WTC11 (cell line): ENCODE data around the gene CHSY3. TPM values are rescaled to one million over a fixed set of nuclear protein-coding genes. Genes with fewer than 3 reads are reported as not detected.

Experiments
- ATAC-seq: fragments of 200-7000 bp; cut with Tn5 transposase; 2 replicates; pipeline ENCODE4 v1.10.0; 2021; ENCODE audit warnings: mild to moderate bottlenecking, moderate library complexity
- CTCF ChIA-PET: fragments of 300-600 bp; sonication (Branson Sonifier 250); formaldehyde crosslinking; loops from one replicate; lab custom pipeline; 2021; ENCODE audit warnings: antibody characterized with exemption; lab: Charles Lee
- POLR2A ChIA-PET: fragments of 350-600 bp; sonication (Branson Sonifier 250); formaldehyde crosslinking; loops from one replicate; lab custom pipeline; 2021; ENCODE audit warnings: antibody characterized with exemption; lab: Charles Lee
- DNase-seq: peaks from one replicate; pipeline ENCODE4 v3.0.0; 2021; ENCODE audit warnings: low spot score
- H3K27ac Mint-ChIP-seq: 2 replicates; pipeline ENCODE4 v1.8.0; 2021; ENCODE audit warnings: mixed read lengths
- H3K27me3 Mint-ChIP-seq: 2 replicates; pipeline ENCODE4 v1.8.0; 2021; ENCODE audit warnings: low read depth, mild to moderate bottlenecking, moderate library complexity, mixed read lengths
- H3K36me3 Mint-ChIP-seq: 2 replicates; pipeline ENCODE4 v1.8.0; 2021; ENCODE audit warnings: mixed read lengths
- H3K4me1 Mint-ChIP-seq: 2 replicates; pipeline ENCODE4 v1.8.0; 2022; ENCODE audit warnings: mixed read lengths
- H3K4me3 Mint-ChIP-seq: 2 replicates; pipeline ENCODE4 v1.8.0; 2021; ENCODE audit warnings: mild to moderate bottlenecking, moderate library complexity, mixed read lengths
- H3K9me3 Mint-ChIP-seq: 2 replicates; pipeline ENCODE4 v1.8.0; 2021; ENCODE audit warnings: mixed read lengths
- ARID4B ChIP-seq: sonication (generic); formaldehyde crosslinking; IDR thresholded peaks from 2 replicates; pipeline ENCODE4 v1.8.0; 2023; ENCODE audit warnings: missing genetic modification reagents, mild to moderate bottlenecking, borderline replicate concordance
- ATF3 ChIP-seq: sonication (generic); formaldehyde crosslinking; conservative IDR thresholded peaks from 2 replicates; pipeline ENCODE4 v1.8.1; 2022; ENCODE audit warnings: mild to moderate bottlenecking, missing genetic modification reagents
- ATF6 ChIP-seq: sonication (generic); formaldehyde crosslinking; IDR thresholded peaks from 2 replicates; pipeline ENCODE4 v1.8.1; 2023; ENCODE audit warnings: mild to moderate bottlenecking, missing genetic modification reagents
- CREB1 ChIP-seq: sonication (generic); formaldehyde crosslinking; IDR thresholded peaks from 2 replicates; pipeline ENCODE4 v1.8.0; 2023; ENCODE audit warnings: mild to moderate bottlenecking, missing genetic modification reagents
- ESRRA ChIP-seq: sonication (generic); formaldehyde crosslinking; IDR thresholded peaks from 2 replicates; pipeline ENCODE4 v1.8.1; 2022; ENCODE audit warnings: mild to moderate bottlenecking, missing genetic modification reagents, borderline replicate concordance
- FOXJ3 ChIP-seq: sonication (generic); formaldehyde crosslinking; IDR thresholded peaks from 2 replicates; pipeline ENCODE4 v1.9.0; 2021; ENCODE audit warnings: missing genetic modification reagents, mild to moderate bottlenecking, borderline replicate concordance
- MLX ChIP-seq: sonication (generic); formaldehyde crosslinking; IDR thresholded peaks from 2 replicates; pipeline ENCODE4 v1.8.1; 2023; ENCODE audit warnings: mild to moderate bottlenecking, missing genetic modification reagents, moderate library complexity
- NFE2L1 ChIP-seq: sonication (generic); formaldehyde crosslinking; IDR thresholded peaks from 2 replicates; pipeline ENCODE4 v1.8.1; 2023; ENCODE audit warnings: missing genetic modification reagents
- OVOL2 ChIP-seq: fragments of 250-450 bp; sonication (Bioruptor Pico); IDR thresholded peaks from 2 replicates; pipeline ENCODE4 v1.9.0; 2021; ENCODE audit warnings: mild to moderate bottlenecking, borderline replicate concordance
- PRRX2 ChIP-seq: fragments of 250-450 bp; sonication (Bioruptor Pico); IDR thresholded peaks from 2 replicates; pipeline ENCODE4 v1.8.0; 2021; ENCODE audit warnings: mild to moderate bottlenecking
- SMAD3 ChIP-seq: sonication (generic); formaldehyde crosslinking; IDR thresholded peaks from 2 replicates; pipeline ENCODE4 v1.8.0; 2022; ENCODE audit warnings: missing genetic modification reagents, mild to moderate bottlenecking, borderline replicate concordance
- SMAD4 ChIP-seq: sonication (generic); formaldehyde crosslinking; IDR thresholded peaks from 2 replicates; pipeline ENCODE4 v1.8.0; 2022; ENCODE audit warnings: mild to moderate bottlenecking, missing genetic modification reagents
- ZNF138 ChIP-seq: sonication (generic); formaldehyde crosslinking; conservative IDR thresholded peaks from 2 replicates; pipeline ENCODE4 v1.8.1; 2022; ENCODE audit warnings: mild to moderate bottlenecking, moderate library complexity, missing genetic modification reagents
- ZNF512 ChIP-seq: sonication (generic); formaldehyde crosslinking; IDR thresholded peaks from 2 replicates; pipeline ENCODE4 v1.8.1; 2022; ENCODE audit warnings: missing genetic modification reagents, borderline replicate concordance
- ZNF532 ChIP-seq: fragments of 250-450 bp; sonication (Bioruptor Pico); IDR thresholded peaks from 2 replicates; pipeline ENCODE4 v1.9.0; 2021; ENCODE audit warnings: mild to moderate bottlenecking, borderline replicate concordance
- total RNA-seq: library from RNA; stranded (reverse); gene quantifications from 3 replicates; pipeline ENCODE4 v1.2.3, GENCODE V29; 2021

CHSY3 gene
- total RNA-seq, 1 experiment from 2014 or later, result 0.98 TPM

- TF ChIP-seq ZNF512 (CRISPR knock-in tag), result no peak
- TF ChIP-seq ARID4B (CRISPR knock-in tag), result no peak
- no peak for TF ChIP-seq ATF6 (CRISPR knock-in tag)
Observed at GRCh38 chr5:130025511-130025910, 121.2 kb downstream of the CHSY3 start (continued).

GRCh38 chr5:130032807-130033206, 128.5 kb downstream of the CHSY3 start:
- H3K27ac Mint-ChIP-seq, result no peak overlapping the region
- H3K4me3 Mint-ChIP-seq, result no peak overlapping the region
- ATAC-seq (no peak), DNase-seq (no peak)
- ChIA-PET CTCF (no interaction called here), POLR2A (no interaction called here)
- H3K4me1 Mint-ChIP-seq, result peaks cover 9% of the 10 kb centered on the region
- no peaks in the 10 kb centered on the region for H3K9me3 Mint-ChIP-seq
- TF ChIP-seq ESRRA (CRISPR knock-in tag) (no peak), PRRX2 (CRISPR knock-in tag) (no peak)
- no peaks in the 10 kb centered on the region for H3K27me3 Mint-ChIP-seq
- H3K36me3 Mint-ChIP-seq, result no peaks in the 10 kb centered on the region

GRCh38 chr5:130034566-130035210, 130.4 kb downstream of the CHSY3 start:
- no peaks in the 10 kb centered on the region for H3K27me3 Mint-ChIP-seq
- ChIA-PET CTCF (no interaction called here), POLR2A (no interaction called here)
- H3K4me1 Mint-ChIP-seq, result peaks cover 18% of the 10 kb centered on the region
- no peak for ATAC-seq
- H3K27ac Mint-ChIP-seq, result no peak overlapping the region
- no peak overlapping the region for H3K4me3 Mint-ChIP-seq
- no peak for DNase-seq
- no peaks in the 10 kb centered on the region for H3K9me3 Mint-ChIP-seq
- no peaks in the 10 kb centered on the region for H3K36me3 Mint-ChIP-seq
- TF ChIP-seq SMAD4 (CRISPR knock-in tag) (no peak), ZNF532 (no peak), OVOL2 (CRISPR knock-in tag) (no peak), NFE2L1 (CRISPR knock-in tag) (no peak), ZNF138 (no peak), CREB1 (CRISPR knock-in tag) (no peak), FOXJ3 (CRISPR knock-in tag) (no peak), ATF6 (CRISPR knock-in tag) (no peak), MLX (no peak), ATF3 (CRISPR knock-in tag) (no peak), SMAD3 (no peak)
